GM12878 (cell line): ENCODE measurements around the gene SEC14L1. TPM values are rescaled to one million over a fixed set of nuclear protein-coding genes. Genes with fewer than 3 reads are reported as not detected.

Experiments
- BMI1 ChIP-seq: fragments of 450-650 bp; IDR thresholded peaks from 2 replicates; pipeline ENCODE4 v1.6.1; 2016; ENCODE audit warnings: mild to moderate bottlenecking, moderate library complexity, borderline replicate concordance
- BRCA1 ChIP-seq: IDR thresholded peaks from 2 replicates; pipeline ENCODE4 v1.6.1; 2011; ENCODE audit warnings: low read depth, low read length, improper control_type of control experiment
- CBX5 ChIP-seq: sonication (generic); IDR thresholded peaks from 2 replicates; pipeline ENCODE4 v1.6.1; 2016; ENCODE audit warnings: low read depth, moderate library complexity, mild to moderate bottlenecking, inconsistent platforms
- DPF2 ChIP-seq: fragments of 450-650 bp; IDR thresholded peaks from 2 replicates; pipeline ENCODE4 v1.6.1; 2017; ENCODE audit warnings: mild to moderate bottlenecking
- EGR1 ChIP-seq, 2 experiments: IDR thresholded peaks; 1 replicate in 1 of 2; 2 replicates in 1 of 2; pipeline ENCODE4 v1.6.1; 2011 to 2012; ENCODE audit warnings: low read depth in 2 of 2, low read length in 2 of 2, borderline replicate concordance in 1 of 2, mild to moderate bottlenecking in 1 of 2, moderate library complexity in 1 of 2
- EZH2 ChIP-seq: IDR thresholded peaks from 2 replicates; pipeline ENCODE4 v1.6.1; 2012; ENCODE audit warnings: low read depth, mild to moderate bottlenecking, control low read depth, inconsistent platforms, low read length, borderline replicate concordance; ENCODE audit not compliant: control insufficient read depth
- FOS ChIP-seq: IDR thresholded peaks from 3 replicates; pipeline ENCODE4 v1.6.1; 2011; ENCODE audit warnings: borderline replicate concordance; ENCODE audit not compliant: insufficient read length; ENCODE audit errors: extremely low read depth
- IKZF2 ChIP-seq, 2 experiments: fragments of 450-650 bp; IDR thresholded peaks; 2 replicates each; pipeline ENCODE4 v1.6.1; 2017; ENCODE audit warnings: mild to moderate bottlenecking in 2 of 2, moderate library complexity in 2 of 2
- NBN ChIP-seq: fragments of 450-650 bp; IDR thresholded peaks from 2 replicates; pipeline ENCODE4 v1.6.1; 2016
- NFIC ChIP-seq: IDR thresholded peaks from 2 replicates; pipeline ENCODE4 v1.6.1; 2012; ENCODE audit warnings: low read depth, mild to moderate bottlenecking, inconsistent platforms, low read length, moderate library complexity
- NRF1 ChIP-seq: conservative IDR thresholded peaks from 2 replicates; pipeline ENCODE4 v1.6.1; 2011; ENCODE audit warnings: mild to moderate bottlenecking, low read depth, low read length, improper control_type of control experiment
- PAX5 ChIP-seq: IDR thresholded peaks from 2 replicates; pipeline ENCODE4 v1.6.1; 2011; ENCODE audit warnings: low read depth, low read length, borderline replicate concordance
- PAX8 ChIP-seq: fragments of 450-650 bp; IDR thresholded peaks from 2 replicates; pipeline ENCODE4 v1.6.1; 2017; ENCODE audit warnings: mild to moderate bottlenecking, moderate library complexity
- RBBP5 ChIP-seq: fragments of 200-600 bp; sonication (generic); conservative IDR thresholded peaks from 2 replicates; pipeline ENCODE4 v1.6.1; 2016
- RUNX3 ChIP-seq: IDR thresholded peaks from 2 replicates; pipeline ENCODE4 v1.6.1; 2012; ENCODE audit warnings: low read length, inconsistent platforms
- TBL1XR1 ChIP-seq: IDR thresholded peaks from 2 replicates; pipeline ENCODE4 v1.6.1; 2012; ENCODE audit warnings: low read depth, low read length, improper control_type of control experiment
- TCF3 ChIP-seq: IDR thresholded peaks from 2 replicates; pipeline ENCODE4 v1.6.1; 2012; ENCODE audit warnings: low read depth, mild to moderate bottlenecking, low read length, borderline replicate concordance; ENCODE audit not compliant: insufficient read depth
- WRNIP1 ChIP-seq: IDR thresholded peaks from 2 replicates; pipeline ENCODE4 v1.6.1; 2011; ENCODE audit warnings: low read depth, low read length, improper control_type of control experiment, borderline replicate concordance
- ZBED1 ChIP-seq: IDR thresholded peaks from 2 replicates; pipeline ENCODE4 v1.6.1; 2016; ENCODE audit warnings: borderline replicate concordance
- ZNF207 ChIP-seq: fragments of 450-650 bp; IDR thresholded peaks from 2 replicates; pipeline ENCODE4 v1.6.1; 2014; ENCODE audit warnings: antibody characterized with exemption, mild to moderate bottlenecking, borderline replicate concordance
- ZNF274 ChIP-seq: IDR thresholded peaks from one replicate; pipeline ENCODE4 v1.8.0; 2011; ENCODE audit not compliant: insufficient read length, insufficient read depth
- polyA plus RNA-seq, 11 experiments: library from polyadenylated mRNA; depleted of rRNA in 4 of 11; unstranded in 6 of 11; stranded (reverse) in 5 of 11; fragments of >200 nt; fragmentation: Nextera tagmentation in 4 of 11; fragmentation: Illumina TruSeq in 1 of 11; extraction: Ambion mirVana in 4 of 11; extraction: Trizol in 1 of 11; gene quantifications; 1 replicate in 1 of 11; 2 replicates in 10 of 11; pipeline versions ENCODE4 v1.2.1 to v1.2.3, GENCODE V29; 2011 to 2016; ENCODE audit warnings: inconsistent platforms in 2 of 11, missing spikeins in 2 of 11, low read depth in 1 of 11
- total RNA-seq, 4 experiments: library from RNA; depleted of rRNA in 3 of 4; stranded (reverse); fragments of >200 nt in 3 of 4; fragmentation: Illumina TruSeq in 1 of 4; extraction: Trizol in 1 of 4; gene quantifications; 2 replicates each; pipeline versions ENCODE4 v1.2.1 to v1.2.3, GENCODE V29; 2013 to 2021
- TF ChIP-seq, protein P1 (sequence below): fragments of 450-650 bp; formaldehyde crosslinking; IDR thresholded peaks from 2 replicates; pipeline ENCODE4 v1.4.0; 2022; ENCODE audit warnings: mild to moderate bottlenecking, moderate library complexity
- TF ChIP-seq, protein P2 (sequence below): fragments of 450-650 bp; IDR thresholded peaks from 2 replicates; pipeline ENCODE4 v1.6.1; 2016; ENCODE audit warnings: mild to moderate bottlenecking
- TF ChIP-seq, protein P3 (sequence below): fragments of 450-650 bp; IDR thresholded peaks from 2 replicates; pipeline ENCODE4 v1.6.1; 2016; ENCODE audit warnings: mild to moderate bottlenecking

Gene SEC14L1
- total and polyA plus RNA-seq, 10 of the 15 experiments (the other 5 are each of a cell fraction or from before 2014, with no cell fraction given) = 6.3 to 66.1 (median 33.5) TPM

DNA sequence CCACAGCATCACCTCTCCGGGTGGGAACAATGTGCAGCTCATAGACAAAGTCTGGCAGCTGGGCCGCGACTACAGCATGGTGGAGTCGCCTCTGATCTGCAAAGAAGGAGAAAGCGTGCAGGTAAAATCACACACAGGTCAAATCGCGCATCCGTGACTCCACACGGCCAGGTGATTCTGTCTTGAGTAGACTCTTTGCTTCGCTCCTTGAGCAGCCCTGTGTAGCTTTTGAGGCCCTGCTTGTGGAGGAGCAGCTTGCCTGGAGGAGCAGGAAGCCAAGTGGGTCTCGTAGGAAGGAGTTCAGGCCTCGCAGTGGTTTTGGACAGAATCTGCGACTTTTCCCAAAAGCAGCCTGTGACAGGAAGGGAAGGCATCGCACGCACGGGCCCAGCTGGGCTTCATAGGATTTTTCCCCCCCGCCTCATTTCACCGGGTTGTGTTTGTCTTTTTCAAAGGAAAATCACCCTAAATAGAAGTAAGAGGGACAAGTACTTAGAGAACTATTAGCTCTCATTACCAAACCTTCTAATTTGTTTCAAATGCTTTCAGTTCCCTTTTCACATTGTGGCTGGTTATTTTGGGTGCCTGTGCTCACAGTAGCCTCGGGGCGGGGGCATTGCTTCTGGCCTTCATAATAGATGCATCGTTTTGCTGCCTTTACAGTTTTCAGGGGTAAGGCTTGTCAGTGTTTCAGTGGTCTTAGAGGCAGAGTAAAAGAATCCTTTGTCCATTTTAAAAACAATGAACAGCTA, 71.5 kb downstream of the SEC14L1 start (continued):
- TF ChIP-seq, protein P1, sequence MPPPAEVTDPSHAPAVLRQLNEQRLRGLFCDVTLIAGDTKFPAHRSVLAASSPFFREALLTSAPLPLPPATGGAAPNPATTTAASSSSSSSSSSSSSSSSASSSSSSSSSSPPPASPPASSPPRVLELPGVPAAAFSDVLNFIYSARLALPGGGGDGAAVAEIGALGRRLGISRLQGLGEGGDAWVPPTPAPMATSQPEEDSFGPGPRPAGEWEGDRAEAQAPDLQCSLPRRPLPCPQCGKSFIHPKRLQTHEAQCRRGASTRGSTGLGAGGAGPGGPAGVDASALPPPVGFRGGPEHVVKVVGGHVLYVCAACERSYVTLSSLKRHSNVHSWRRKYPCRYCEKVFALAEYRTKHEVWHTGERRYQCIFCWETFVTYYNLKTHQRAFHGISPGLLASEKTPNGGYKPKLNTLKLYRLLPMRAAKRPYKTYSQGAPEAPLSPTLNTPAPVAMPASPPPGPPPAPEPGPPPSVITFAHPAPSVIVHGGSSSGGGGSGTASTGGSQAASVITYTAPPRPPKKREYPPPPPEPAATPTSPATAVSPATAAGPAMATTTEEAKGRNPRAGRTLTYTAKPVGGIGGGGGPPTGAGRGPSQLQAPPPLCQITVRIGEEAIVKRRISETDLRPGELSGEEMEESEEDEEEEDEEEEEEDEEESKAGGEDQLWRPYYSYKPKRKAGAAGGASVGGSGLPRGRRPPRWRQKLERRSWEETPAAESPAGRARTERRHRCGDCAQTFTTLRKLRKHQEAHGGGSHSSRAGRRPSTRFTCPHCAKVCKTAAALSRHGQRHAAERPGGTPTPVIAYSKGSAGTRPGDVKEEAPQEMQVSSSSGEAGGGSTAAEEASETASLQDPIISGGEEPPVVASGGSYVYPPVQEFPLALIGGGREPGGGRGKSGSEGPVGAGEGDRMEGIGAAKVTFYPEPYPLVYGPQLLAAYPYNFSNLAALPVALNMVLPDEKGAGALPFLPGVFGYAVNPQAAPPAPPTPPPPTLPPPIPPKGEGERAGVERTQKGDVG = no peak
- TF ChIP-seq EGR1 (IDR thresholded peaks at IDR 0.05; ENCODE audit: borderline replicate concordance in 1 of 2, low read depth in 2 of 2, low read length in 2 of 2) = 0 out of 3 replicates have a peak, but pooled peaks of 1 of the 2 experiments have one; percentile 17
- peak; percentile 57; the same call in 1 of the 2 replicates for TF ChIP-seq PAX5
- TF ChIP-seq CBX5 = peak; percentile 27; the same call in 1 of the 2 replicates
- peak; percentile 27; the same call in 1 of the 2 replicates for TF ChIP-seq BMI1
- TF ChIP-seq ZBED1 = peak; percentile 66; the same call in 1 of the 2 replicates
- no peak for TF ChIP-seq RBBP5
- TF ChIP-seq NBN = peak; percentile 49; the same call in 1 of the 2 replicates
- peak; percentile 90 to 93 for TF ChIP-seq IKZF2 (IDR thresholded peaks at IDR 0.05)
- TF ChIP-seq BRCA1 = no peak
- no peak for TF ChIP-seq TCF3
- peak; percentile 95 for TF ChIP-seq DPF2
- TF ChIP-seq NRF1 = no peak
- TF ChIP-seq ZNF274 = no peak
- TF ChIP-seq WRNIP1 = no peak
- TF ChIP-seq, protein P2, sequence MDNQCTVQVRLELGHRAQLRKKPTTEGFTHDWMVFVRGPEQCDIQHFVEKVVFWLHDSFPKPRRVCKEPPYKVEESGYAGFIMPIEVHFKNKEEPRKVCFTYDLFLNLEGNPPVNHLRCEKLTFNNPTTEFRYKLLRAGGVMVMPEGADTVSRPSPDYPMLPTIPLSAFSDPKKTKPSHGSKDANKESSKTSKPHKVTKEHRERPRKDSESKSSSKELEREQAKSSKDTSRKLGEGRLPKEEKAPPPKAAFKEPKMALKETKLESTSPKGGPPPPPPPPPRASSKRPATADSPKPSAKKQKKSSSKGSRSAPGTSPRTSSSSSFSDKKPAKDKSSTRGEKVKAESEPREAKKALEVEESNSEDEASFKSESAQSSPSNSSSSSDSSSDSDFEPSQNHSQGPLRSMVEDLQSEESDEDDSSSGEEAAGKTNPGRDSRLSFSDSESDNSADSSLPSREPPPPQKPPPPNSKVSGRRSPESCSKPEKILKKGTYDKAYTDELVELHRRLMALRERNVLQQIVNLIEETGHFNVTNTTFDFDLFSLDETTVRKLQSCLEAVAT = 0 out of 2 replicates have a peak, but pooled peaks have one; percentile 21
- TF ChIP-seq, protein P3, sequence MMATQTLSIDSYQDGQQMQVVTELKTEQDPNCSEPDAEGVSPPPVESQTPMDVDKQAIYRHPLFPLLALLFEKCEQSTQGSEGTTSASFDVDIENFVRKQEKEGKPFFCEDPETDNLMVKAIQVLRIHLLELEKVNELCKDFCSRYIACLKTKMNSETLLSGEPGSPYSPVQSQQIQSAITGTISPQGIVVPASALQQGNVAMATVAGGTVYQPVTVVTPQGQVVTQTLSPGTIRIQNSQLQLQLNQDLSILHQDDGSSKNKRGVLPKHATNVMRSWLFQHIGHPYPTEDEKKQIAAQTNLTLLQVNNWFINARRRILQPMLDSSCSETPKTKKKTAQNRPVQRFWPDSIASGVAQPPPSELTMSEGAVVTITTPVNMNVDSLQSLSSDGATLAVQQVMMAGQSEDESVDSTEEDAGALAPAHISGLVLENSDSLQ = no peak
- TF ChIP-seq EZH2 = no peak
- no peak for TF ChIP-seq PAX8
- TF ChIP-seq TBL1XR1 = no peak; the same call in 1 of the 2 replicates
- no peak for TF ChIP-seq FOS
- no peak for TF ChIP-seq ZNF207
- TF ChIP-seq NFIC = peak; percentile 89; the same call in 1 of the 2 replicates
- peak; percentile 90 for TF ChIP-seq RUNX3
